Placental epithelial cell (primary cell): ENCODE results near the gene CREBZF. TPM values are rescaled to one million over a fixed set of nuclear protein-coding genes. Genes with fewer than 3 reads are reported as not detected.

Source experiments
- total RNA-seq: library from RNA; depleted of rRNA; stranded (reverse); fragments of >200 nt; gene quantifications from 2 replicates; pipeline ENCODE4 v1.2.3, GENCODE V29; 2012

Gene CREBZF, protein sequence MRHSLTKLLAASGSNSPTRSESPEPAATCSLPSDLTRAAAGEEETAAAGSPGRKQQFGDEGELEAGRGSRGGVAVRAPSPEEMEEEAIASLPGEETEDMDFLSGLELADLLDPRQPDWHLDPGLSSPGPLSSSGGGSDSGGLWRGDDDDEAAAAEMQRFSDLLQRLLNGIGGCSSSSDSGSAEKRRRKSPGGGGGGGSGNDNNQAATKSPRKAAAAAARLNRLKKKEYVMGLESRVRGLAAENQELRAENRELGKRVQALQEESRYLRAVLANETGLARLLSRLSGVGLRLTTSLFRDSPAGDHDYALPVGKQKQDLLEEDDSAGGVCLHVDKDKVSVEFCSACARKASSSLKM
- total RNA-seq, result 43.2 and 80.1 TPM in 2 replicates

DNA sequence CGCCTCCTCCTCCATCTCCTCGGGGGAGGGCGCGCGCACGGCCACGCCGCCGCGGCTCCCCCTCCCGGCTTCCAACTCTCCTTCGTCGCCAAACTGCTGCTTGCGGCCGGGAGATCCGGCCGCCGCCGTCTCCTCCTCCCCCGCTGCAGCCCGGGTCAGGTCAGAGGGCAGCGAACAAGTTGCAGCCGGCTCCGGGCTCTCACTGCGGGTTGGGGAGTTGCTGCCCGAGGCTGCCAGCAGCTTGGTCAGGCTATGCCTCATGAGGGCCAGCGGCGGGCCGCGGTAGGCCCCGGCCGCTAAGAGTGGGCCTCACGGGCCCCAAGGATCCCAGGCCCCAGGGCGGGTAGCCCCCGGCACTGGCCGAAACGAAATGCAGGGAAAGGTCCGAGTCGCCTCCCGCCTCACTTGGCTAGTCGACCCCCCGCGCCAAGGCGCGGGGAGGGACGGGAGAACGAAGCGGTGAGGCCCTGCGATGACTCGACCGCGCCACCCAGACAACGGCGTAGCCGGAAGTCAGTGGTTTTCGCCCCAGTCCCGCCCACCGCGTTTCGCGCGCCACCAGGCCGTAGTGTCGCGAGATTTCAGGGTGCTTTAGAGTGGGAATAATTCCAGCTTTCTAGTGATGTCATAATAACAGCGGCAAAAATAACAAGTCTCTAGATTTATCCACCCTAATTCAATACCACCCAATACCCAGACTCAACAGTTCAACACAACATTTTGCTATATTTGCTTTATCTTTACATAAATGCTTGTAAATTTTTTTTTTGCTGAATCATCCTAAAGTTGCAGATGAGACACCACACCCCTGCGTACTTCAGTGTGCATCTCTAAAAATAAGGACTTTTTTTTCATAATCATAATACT lies at the start of gene CREBZF:
TSS of gene CREBZF (minus strand) at position 515 of the 867 bp plus-strand sequence. CDS start at position 261, 254 bp downstream.

GRCh38 chr11:85685820-85686459 lies 21.0 kb upstream of the CREBZF start, which contains the start of gene CCDC89:
TSS of gene CCDC89 (minus strand) at chr11:85686195. CDS start at chr11:85686130, 65 bp downstream.

GRCh38 chr11:85647604-85648299 lies 17.2 kb downstream of the CREBZF start, which contains the start of gene TMEM126A:
TSS of gene TMEM126A (plus strand) at chr11:85647967. CDS start at chr11:85650256, 2,289 bp downstream.

DNA sequence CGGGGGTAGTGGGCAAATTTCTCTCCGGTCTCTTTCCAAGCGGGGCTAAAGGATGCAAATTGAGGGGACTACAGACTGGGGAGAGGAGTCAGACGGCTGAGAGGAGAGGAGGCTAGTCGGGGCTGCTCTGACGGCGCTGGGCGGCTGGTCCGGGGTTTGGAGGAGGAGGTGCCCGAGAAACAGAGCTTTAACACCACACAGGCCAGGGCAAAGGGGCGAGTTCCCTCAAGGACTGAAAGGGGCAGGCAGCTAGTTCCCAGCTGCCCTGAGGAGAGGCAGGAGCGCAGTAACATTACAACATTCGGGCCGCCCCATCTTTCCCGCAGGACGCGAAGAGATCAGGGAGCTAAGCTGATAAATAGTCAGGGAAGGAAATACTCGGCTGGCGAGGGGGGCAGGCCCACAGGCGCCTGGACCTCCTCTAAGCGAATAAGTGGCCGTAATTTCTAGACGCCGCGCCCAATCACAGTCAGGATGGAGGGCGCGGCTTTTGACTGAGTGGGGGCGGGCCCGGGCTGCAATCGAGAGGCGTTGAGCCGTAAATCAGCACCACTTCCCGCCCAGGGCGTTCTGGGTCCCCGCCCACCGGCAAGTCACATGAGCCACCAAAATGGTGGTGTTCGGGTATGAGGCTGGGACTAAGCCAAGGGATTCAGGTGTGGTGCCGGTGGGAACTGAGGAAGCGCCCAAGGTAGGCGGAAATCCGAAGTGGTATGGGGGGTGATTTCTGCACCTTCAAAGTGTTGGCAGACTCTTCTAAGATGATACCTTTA lies 36.7 kb downstream of the CREBZF start, which contains the start of gene TMEM126B:
TSS of gene TMEM126B (plus strand) at position 596 of the 773 bp plus-strand sequence. CDS start at position 611, 15 bp downstream.

DNA sequence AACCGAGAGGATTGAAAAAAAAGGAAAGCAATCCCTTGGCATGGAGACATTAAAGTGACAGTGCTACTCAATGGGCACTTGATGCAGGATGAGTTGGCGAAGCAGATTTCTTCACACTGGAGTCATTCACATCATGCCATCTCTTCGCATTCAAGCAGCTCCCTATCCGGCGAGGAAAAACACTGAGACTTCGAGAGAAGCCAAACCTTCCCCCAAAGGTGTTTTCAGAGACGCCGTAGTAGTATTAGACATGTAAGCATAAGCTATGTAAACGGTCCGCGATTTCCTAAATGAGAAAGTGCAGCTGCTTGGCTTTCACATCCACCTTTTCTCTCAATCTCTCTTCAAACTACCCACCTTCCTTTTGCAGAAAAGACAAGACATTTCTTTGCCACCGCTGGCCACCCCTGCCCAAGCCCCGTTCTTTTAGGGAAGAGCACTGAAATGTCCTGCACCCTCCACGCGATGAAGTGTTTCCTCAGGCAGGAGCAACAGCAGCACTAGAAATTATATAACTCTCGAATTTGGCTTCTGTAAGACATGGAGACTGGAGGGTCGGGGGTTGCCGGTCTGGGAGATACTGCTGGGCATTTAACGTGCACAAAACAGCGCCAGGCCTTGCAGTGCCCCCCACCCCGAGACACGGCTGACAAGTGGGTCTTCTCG lies 37.5 kb downstream of the CREBZF start, which contains the start of gene DLG2:
TSS of gene DLG2 (minus strand) at position 13 of the 666 bp plus-strand sequence.

Other genes with a start within 250 kb of the CREBZF start
- 0.22 and 2.7 TPM in 2 replicates for gene DLG2, start 37.8 kb downstream of the CREBZF start, total RNA-seq
- gene TMEM126B, start 36.5 kb downstream of the CREBZF start, total RNA-seq, result 26.3 and 53.5 TPM in 2 replicates
- 25.1 and 33.5 TPM in 2 replicates for gene TMEM126A, start 17.2 kb downstream of the CREBZF start, total RNA-seq
- gene CCDC89, start 21.1 kb upstream of the CREBZF start, total RNA-seq, result 7.0 and 12.6 TPM in 2 replicates
- 0.87 and 2.7 TPM in 2 replicates for gene SYTL2, start 146.0 kb upstream of the CREBZF start, total RNA-seq
- gene CCDC83, start 190.3 kb upstream of the CREBZF start, total RNA-seq, result not detected in 2 replicates